Liver (tissue), 4 donors: ENCODE results near the gene CARD16. TPM values are rescaled to one million over a fixed set of nuclear protein-coding genes. Genes with fewer than 3 reads are reported as not detected.

Experiments
- polyA plus RNA-seq, 2 donors: library from polyadenylated mRNA; stranded (reverse) in 1 of 2; unstranded in 1 of 2; fragments of 200-250 nt in 1 of 2; fragments of >200 nt in 1 of 2; fragmentation: Nextera tagmentation in 1 of 2; extraction: Ambion mirVana in 1 of 2; gene quantifications; one replicate each; pipeline versions ENCODE4 v1.2.1 to v1.2.3, GENCODE V29; 2013 to 2015
- total RNA-seq, 2 donors: library from RNA; depleted of rRNA; stranded (reverse); fragments of >200 nt; gene quantifications; one replicate each; pipeline ENCODE4 v1.2.3, GENCODE V29; 2014
- donor health status: healthy.
- donor health status: healthy.
- donor health status: healthy.

Gene CARD16
- total and polyA plus RNA-seq, 4 donors = 5.1 to 10.0 (median 8.7) TPM

Other genes with a start within 250 kb of the CARD16 start
- under 1 TPM in 1 of 2 donors, not detected in 1; 0.17 TPM for gene CASP12, start 146.9 kb downstream of the CARD16 start, total RNA-seq
- gene CASP12, start 146.9 kb downstream of the CARD16 start, polyA plus RNA-seq = not detected
- gene CASP4, start 76.8 kb downstream of the CARD16 start, total RNA-seq = 10 to 100 TPM; 16.3 to 39.0 TPM
- gene CASP4, start 76.8 kb downstream of the CARD16 start, polyA plus RNA-seq = 10 to 100 TPM; 15.5 to 29.0 TPM
- under 1 TPM; 0.50 to 0.75 TPM for gene CASP5, start 22.2 kb downstream of the CARD16 start, total RNA-seq
- under 1 TPM; 0.10 to 0.18 TPM for gene CASP5, start 22.2 kb downstream of the CARD16 start, polyA plus RNA-seq
- gene CASP1, start 10.2 kb downstream of the CARD16 start, total RNA-seq = 10 to 100 TPM in 1 of 2 donors, 1 to 10 TPM in 1; 8.5 to 15.2 TPM
- gene CASP1, start 10.2 kb downstream of the CARD16 start, polyA plus RNA-seq = 1 to 10 TPM; 6.9 to 8.7 TPM
- not detected for gene CARD18, start 94.4 kb upstream of the CARD16 start, total RNA-seq
- gene CARD18, start 94.4 kb upstream of the CARD16 start, polyA plus RNA-seq = not detected